ENCODE measurements around the gene MRPL54.

MRPL54 gene

GRCh38 chr19:3783660-3784584 lies 21.4 kb downstream of the MRPL54 start:
- peaks cover 14% of the 10 kb centered on the region for H3K9me3 Mint-ChIP-seq
- H3K4me1 Mint-ChIP-seq, result peaks cover 17% of the 10 kb centered on the region
- no peak overlapping the region for H3K4me3 Mint-ChIP-seq
- H3K27me3 Mint-ChIP-seq, result peaks cover 22% of the 10 kb centered on the region
- peaks cover 15% of the 10 kb centered on the region for H3K36me3 Mint-ChIP-seq
- H3K27ac Mint-ChIP-seq, result no peak overlapping the region
- ATAC-seq, result peak; percentile 22

GRCh38 chr19:3784607-3785450 lies 22.3 kb downstream of the MRPL54 start:
- H3K27ac Mint-ChIP-seq, result no peak overlapping the region
- peak overlapping the region; percentile 33 for H3K4me3 Mint-ChIP-seq
- peaks cover 15% of the 10 kb centered on the region for H3K36me3 Mint-ChIP-seq
- H3K4me1 Mint-ChIP-seq, result peaks cover 23% of the 10 kb centered on the region
- no peak for ATAC-seq
- H3K27me3 Mint-ChIP-seq, result peaks cover 22% of the 10 kb centered on the region
- peaks cover 14% of the 10 kb centered on the region for H3K9me3 Mint-ChIP-seq

GRCh38 chr19:3785451-3785937 lies 23.0 kb downstream of the MRPL54 start:
- peaks cover 15% of the 10 kb centered on the region for H3K36me3 Mint-ChIP-seq
- H3K9me3 Mint-ChIP-seq, result peaks cover 14% of the 10 kb centered on the region
- H3K4me3 Mint-ChIP-seq, result peak overlapping the region; percentile 44
- no peak for ATAC-seq
- H3K4me1 Mint-ChIP-seq, result peaks cover 23% of the 10 kb centered on the region
- H3K27ac Mint-ChIP-seq, result no peak overlapping the region
- peaks cover 29% of the 10 kb centered on the region for H3K27me3 Mint-ChIP-seq

- Mint-ChIP-seq H3K4me3 (peak within 1 kb of the TSS; percentile 44), H3K27ac (no peak within 1 kb of the TSS), H3K27me3 (peaks cover 36% of the 10 kb centered on the region), H3K36me3 (peaks cover 15% of the 10 kb centered on the region), H3K4me1 (peaks cover 23% of the 10 kb centered on the region), H3K9me3 (peaks cover 16% of the 10 kb centered on the region)
- peak; percentile 53 for ATAC-seq
Observed at GRCh38 chr19:3785938-3786824, 23.7 kb downstream of the MRPL54 start, which contains the start of gene MATK. Gene MATK (minus strand): TSS chr19:3786381. CDS start chr19:3785135, 1,246 bp downstream.

GRCh38 chr19:3788996-3789778 lies 26.7 kb downstream of the MRPL54 start:
- Mint-ChIP-seq H3K36me3 (peaks cover 5% of the 10 kb centered on the region), H3K4me1 (peaks cover 23% of the 10 kb centered on the region), H3K4me3 (no peak overlapping the region), H3K9me3 (peaks cover 10% of the 10 kb centered on the region), H3K27ac (no peak overlapping the region), H3K27me3 (peaks cover 37% of the 10 kb centered on the region)
- ATAC-seq, result no peak

- ATAC-seq, result no peak
Observed at GRCh38 chr19:3790209-3790734, 27.8 kb downstream of the MRPL54 start.

GRCh38 chr19:3790941-3791340 lies 28.5 kb downstream of the MRPL54 start:
- peaks cover 30% of the 10 kb centered on the region for H3K27me3 Mint-ChIP-seq
- peaks cover 8% of the 10 kb centered on the region for H3K4me1 Mint-ChIP-seq
- H3K36me3 Mint-ChIP-seq, result peaks cover 5% of the 10 kb centered on the region
- ATAC-seq, result no peak
- H3K27ac Mint-ChIP-seq, result no peak overlapping the region
- H3K4me3 Mint-ChIP-seq, result no peak overlapping the region
- peaks cover 10% of the 10 kb centered on the region for H3K9me3 Mint-ChIP-seq

More at GRCh38 chr19:3790209-3790734, 27.8 kb downstream of the MRPL54 start:
- peaks cover 10% of the 10 kb centered on the region for H3K9me3 Mint-ChIP-seq
- H3K4me1 Mint-ChIP-seq, result peaks cover 12% of the 10 kb centered on the region
- no peak overlapping the region for H3K27ac Mint-ChIP-seq
- no peak overlapping the region for H3K4me3 Mint-ChIP-seq
- H3K27me3 Mint-ChIP-seq, result peaks cover 30% of the 10 kb centered on the region
- peaks cover 5% of the 10 kb centered on the region for H3K36me3 Mint-ChIP-seq

GRCh38 chr19:3792114-3792513 lies 29.6 kb downstream of the MRPL54 start:
- H3K27ac Mint-ChIP-seq, result no peak overlapping the region
- H3K9me3 Mint-ChIP-seq, result peaks cover 16% of the 10 kb centered on the region
- peaks cover 8% of the 10 kb centered on the region for H3K4me1 Mint-ChIP-seq
- H3K36me3 Mint-ChIP-seq, result peaks cover 11% of the 10 kb centered on the region
- peaks cover 30% of the 10 kb centered on the region for H3K27me3 Mint-ChIP-seq
- no peak overlapping the region for H3K4me3 Mint-ChIP-seq
- ATAC-seq, result no peak

- H3K4me3 Mint-ChIP-seq, result no peak overlapping the region
- ATAC-seq, result no peak
- peaks cover 16% of the 10 kb centered on the region for H3K9me3 Mint-ChIP-seq
- H3K4me1 Mint-ChIP-seq, result peaks cover 7% of the 10 kb centered on the region
- peaks cover 30% of the 10 kb centered on the region for H3K27me3 Mint-ChIP-seq
- no peak overlapping the region for H3K27ac Mint-ChIP-seq
- H3K36me3 Mint-ChIP-seq, result peaks cover 11% of the 10 kb centered on the region
Observed at GRCh38 chr19:3793799-3794198, 31.3 kb downstream of the MRPL54 start.

GRCh38 chr19:3796358-3796757 lies 33.9 kb downstream of the MRPL54 start:
- H3K4me3 Mint-ChIP-seq, result no peak overlapping the region

GRCh38 chr19:3798137-3798536 lies 35.7 kb downstream of the MRPL54 start:
- Mint-ChIP-seq H3K36me3 (peaks cover 6% of the 10 kb centered on the region), H3K27me3 (peaks cover 45% of the 10 kb centered on the region), H3K9me3 (peaks cover 10% of the 10 kb centered on the region), H3K27ac (no peak overlapping the region), H3K4me3 (no peak overlapping the region), H3K4me1 (peaks cover 11% of the 10 kb centered on the region)
- ATAC-seq, result no peak

More at GRCh38 chr19:3796358-3796757, 33.9 kb downstream of the MRPL54 start:
- ATAC-seq, result no peak
- Mint-ChIP-seq H3K27me3 (peaks cover 33% of the 10 kb centered on the region), H3K4me1 (peaks cover 5% of the 10 kb centered on the region), H3K9me3 (peaks cover 14% of the 10 kb centered on the region), H3K27ac (no peak overlapping the region), H3K36me3 (peaks cover 11% of the 10 kb centered on the region)

GRCh38 chr19:3800996-3801395 lies 38.5 kb downstream of the MRPL54 start:
- H3K9me3 Mint-ChIP-seq, result peaks cover 6% of the 10 kb centered on the region
- peaks cover 6% of the 10 kb centered on the region for H3K36me3 Mint-ChIP-seq
- no peak for ATAC-seq
- H3K27ac Mint-ChIP-seq, result no peak overlapping the region
- H3K4me3 Mint-ChIP-seq, result no peak overlapping the region
- peaks cover 45% of the 10 kb centered on the region for H3K27me3 Mint-ChIP-seq
- H3K4me1 Mint-ChIP-seq, result peaks cover 11% of the 10 kb centered on the region

GRCh38 chr19:3801412-3802096 lies 39.1 kb downstream of the MRPL54 start:
- H3K27ac Mint-ChIP-seq, result no peak overlapping the region
- peaks cover 15% of the 10 kb centered on the region for H3K4me1 Mint-ChIP-seq
- H3K36me3 Mint-ChIP-seq, result peaks cover 6% of the 10 kb centered on the region
- peak; percentile 49 for ATAC-seq
- H3K4me3 Mint-ChIP-seq, result peak overlapping the region; percentile 52
- H3K27me3 Mint-ChIP-seq, result peaks cover 50% of the 10 kb centered on the region
- H3K9me3 Mint-ChIP-seq, result peaks cover 4% of the 10 kb centered on the region
